GM18507 (cell line): ENCODE measurements around the gene YJU2.

Experiments used
- DNase-seq: peaks from one replicate; pipeline ENCODE4 v3.0.0; 2011; ENCODE audit warnings: low read depth; ENCODE audit not compliant: insufficient read length; ENCODE audit errors: extremely low spot score
- FAIRE-seq: peaks from 2 replicates; lab custom pipeline; 2011; peaks lifted over from hg19 to GRCh38; lab: Jason Lieb, UNC

Gene YJU2

DNA sequence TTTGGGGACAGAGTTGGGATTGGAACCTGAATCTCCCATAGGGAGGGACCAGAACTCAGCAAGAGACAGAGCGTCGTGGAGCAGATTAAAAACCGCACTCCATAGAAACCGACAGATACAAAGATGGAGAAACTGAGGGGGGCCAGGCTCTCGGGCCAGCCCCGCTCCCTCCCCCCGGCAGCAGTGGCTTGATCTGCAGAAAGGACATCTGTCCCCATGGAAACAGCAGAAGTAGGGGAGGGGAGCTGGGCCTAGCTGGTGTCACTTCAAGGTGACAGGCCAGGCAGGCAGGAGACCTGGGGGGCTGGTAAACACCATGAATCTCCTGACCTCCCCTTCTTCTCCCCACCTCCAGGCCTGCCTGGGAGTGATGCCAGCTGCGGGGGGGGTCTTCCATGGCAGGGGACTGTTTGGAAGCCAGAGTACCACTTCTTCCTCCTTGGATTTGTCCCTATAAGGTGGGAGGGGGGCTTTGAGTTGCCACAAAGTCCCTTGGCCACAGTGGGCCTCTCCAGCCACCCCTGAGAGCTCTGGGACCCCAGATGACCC lies 44.4 kb downstream of the YJU2 start:
- FAIRE-seq (no peak), DNase-seq (no peak)

DNA sequence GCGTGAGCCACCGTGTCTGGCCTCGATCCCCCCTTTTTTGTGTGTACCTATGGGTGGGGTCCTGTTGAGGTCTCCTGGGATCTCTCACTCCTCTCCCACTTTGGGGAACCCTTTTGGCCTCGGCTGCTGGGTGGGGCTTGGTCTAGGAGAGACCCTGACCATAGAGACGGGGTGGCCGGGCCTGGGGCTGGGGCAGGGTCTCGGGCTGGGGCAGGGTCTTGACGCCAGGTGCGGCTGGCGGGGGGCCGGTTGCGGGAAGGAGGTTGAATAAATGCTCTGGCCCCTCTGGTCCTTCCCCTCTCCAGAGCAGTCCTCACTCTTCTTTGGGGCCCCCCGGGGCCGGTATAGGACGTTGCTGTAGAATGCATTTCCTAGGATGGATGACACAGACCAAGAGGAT lies 45.6 kb downstream of the YJU2 start:
- DNase-seq (no peak), FAIRE-seq (no peak)

DNA sequence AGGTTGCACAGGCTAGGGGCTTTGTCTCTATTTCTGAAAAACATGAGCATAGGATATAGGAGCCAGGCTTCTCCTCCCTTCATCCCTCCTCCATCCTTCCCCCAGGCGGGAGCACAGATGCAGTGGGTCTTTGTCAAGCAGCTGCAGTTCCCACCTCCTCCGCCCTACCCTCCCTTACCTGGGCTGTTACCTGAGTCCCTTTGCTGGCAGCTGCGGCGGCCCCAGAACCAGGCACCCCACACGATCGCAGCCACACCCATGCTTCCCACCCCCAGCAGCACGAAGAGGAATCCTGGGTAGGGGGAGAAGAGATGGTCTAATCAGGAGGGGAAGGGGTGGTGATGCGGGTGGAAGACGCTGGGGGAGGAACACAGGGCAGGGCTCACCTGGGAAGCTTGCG lies 47.5 kb downstream of the YJU2 start:
- DNase-seq (no peak), FAIRE-seq (no peak)

DNA sequence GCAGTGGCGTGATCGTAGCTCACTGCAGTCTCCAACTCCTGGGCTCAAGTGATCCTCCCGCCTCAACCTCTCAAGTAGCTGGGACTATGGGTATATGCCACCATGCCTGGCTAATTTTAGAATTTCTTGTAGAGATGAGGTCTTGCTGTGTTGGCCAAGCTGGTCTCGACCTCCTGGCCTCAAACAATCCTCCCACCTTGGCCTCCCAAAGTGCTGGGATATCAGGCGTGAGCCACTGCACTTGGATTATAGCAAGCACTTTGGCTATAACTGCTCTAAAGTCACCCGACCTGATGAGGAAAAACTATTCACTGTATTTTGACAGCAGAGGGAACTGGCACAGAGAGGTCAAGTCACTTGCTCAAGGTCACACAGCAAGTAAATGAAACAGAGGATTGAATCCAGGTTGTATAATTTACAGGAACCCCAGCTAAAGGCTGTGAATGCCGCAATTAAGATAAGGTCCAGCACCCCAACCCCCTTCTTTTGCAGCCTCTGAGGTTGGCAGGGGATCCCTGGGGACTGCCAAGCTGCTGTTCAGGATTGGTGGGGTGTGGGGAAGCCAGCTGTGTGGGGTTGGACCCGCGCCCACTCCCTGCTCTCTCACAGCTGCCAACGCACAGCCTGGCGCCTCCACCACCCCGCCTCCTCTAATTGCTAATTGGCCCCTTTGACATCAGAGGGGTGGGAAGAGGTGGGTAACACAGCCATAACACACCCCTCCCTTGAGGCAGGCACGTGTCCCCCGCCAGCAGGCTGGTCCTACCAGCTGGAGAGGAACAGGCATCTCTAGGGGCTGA lies 49.3 kb downstream of the YJU2 start:
- FAIRE-seq (no peak), DNase-seq (no peak)

DNA sequence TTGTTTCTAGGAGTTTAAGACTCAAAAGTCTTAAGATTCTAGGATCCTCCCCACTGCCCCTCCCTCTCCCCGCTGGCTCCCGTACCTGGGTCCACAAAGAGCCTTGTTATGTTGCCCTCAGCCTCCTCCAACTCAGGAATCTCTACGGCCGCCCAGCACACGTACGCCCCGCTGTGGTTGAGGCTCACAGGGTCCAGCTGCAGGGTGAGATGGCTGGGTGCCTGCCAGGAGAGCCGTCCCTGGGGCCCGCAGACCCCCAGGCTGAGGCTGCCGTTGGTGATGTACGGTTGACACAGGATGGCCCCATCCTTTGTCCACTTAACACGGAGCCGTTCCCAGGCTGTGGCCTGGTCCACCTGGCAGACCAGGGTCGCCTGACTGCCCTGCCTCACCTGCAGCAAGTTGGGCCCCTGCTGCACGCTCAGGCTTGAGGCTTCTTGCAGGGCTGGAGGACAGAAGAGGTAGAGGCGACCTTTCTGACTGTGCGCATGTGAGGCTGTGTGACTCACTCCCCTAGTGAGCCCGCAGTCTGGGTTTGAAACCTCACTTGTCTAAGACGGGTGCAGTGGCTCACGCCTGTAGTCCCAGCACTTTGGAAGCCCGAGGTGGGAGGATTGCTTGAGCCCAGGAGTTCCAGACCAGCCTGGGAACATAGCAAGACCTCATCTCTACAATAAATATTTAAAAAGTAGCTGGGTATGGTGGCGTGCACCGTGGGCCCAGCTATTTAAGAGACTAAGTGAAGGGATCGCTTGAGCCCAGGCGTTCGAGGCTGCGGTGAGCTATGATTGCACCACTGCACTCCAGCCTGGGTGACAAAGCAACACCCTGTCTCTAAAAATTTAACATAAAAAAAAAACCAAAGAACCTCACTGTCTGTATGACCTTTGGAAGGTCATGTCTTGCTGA lies 51.3 kb downstream of the YJU2 start:
- no peak for FAIRE-seq
- DNase-seq: no peak

DNA sequence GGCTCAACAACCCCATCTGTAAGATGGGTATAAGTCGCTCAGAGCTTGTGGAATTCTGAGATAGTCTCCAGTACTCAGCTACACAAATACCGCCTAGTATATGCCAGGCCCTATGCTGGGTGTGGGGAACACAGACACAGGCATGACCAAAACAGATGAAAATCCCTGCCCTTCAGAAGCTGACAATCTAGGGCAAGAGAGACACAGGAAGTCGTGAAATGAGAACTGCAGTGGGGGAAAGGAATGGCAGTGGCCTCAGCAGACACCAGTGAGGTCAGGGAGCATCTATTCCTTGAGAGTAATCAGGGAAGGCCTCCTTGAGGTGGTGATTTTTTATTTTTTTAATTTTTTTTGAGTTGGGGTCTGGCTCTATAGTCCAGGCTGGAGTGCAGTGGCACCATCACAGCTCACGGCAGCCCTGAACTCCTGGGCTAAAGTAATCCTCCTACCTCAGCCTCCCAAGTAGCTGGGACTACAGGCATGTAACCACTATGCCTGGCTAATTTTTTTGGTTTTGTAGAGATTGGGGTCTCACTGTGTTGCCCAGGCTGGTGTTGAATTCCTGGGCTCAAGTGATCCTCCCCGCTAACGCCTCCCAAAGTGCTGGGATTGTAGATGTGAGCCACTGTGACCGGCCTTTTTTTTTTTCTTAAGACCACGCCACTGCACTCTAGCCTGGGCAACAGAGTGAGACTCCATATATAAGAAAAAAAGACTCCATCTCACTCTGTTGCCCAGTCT lies 52.1 kb downstream of the YJU2 start:
- DNase-seq: no peak
- no peak for FAIRE-seq

DNA sequence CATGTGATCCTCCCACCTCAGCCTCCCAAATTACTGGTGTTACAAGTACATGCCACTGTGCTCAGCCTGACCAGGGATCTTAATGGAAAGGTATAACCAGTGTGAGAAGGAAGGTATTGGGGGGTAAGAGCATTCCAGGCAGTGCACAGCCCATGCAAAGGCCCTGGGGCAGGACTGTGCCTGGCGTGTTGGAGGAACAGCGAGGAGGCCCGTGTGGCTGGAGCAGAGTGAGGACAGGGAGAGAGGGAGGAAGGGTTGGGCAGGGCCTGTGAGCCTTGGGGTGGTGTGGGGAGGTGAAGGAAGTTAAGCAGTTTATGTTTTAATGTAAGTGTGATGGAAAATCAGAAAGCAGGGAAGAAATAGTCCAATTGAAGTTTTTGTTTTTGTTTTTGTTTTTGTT lies 53.7 kb downstream of the YJU2 start:
- DNase-seq (no peak), FAIRE-seq (no peak)

DNA sequence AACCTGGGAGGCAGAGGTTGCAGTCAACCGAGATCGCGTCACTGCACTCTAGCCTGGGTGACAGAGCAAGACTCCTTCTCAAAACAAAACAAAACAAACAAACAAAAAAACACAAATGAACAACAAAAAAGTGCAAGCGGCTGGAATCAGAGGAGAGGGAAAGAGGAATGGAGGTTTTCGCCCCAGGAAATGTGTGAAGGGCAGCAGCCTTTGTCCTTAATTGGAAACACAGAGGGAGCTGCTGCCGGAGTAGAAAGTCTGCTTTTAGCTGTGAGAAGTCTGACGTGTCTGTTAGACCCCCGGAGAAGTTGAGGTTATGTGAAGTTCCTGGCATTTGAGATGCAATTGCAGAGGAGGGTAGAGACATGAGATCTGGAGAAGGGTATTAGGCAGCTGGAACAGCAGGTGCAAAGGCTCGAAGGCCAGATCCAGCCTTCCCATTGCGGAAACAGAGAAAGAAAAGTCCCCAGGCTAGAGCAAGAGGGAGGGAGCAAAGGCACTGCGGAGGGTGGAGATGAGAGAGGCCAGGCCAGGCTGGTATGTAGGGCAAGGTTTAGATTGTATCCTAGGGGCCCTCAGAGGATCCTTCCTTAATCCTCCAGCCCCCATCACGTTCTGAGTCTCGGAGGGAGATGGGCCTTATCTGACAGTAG lies 54.8 kb downstream of the YJU2 start:
- no peak for DNase-seq
- FAIRE-seq: no peak

DNA sequence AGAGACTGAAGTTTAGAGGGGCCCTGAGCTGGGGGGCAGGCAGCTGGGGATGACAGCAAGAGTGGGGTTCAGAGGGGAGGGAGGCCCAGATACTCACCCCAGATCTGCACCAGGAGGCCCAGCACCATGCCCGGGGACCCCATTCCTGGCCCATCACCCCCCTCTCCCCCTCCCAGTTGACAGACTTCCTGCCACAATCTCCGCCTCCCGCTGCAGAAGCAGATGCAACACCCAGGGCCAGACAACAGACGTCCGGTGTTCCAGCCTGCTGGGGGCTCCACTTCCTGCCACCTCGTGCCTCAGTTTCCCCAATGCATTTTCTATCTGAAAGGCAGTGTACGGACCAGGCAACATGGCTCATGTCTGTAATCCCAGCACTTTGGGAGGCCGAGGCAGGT lies 55.4 kb downstream of the YJU2 start, which contains the start of gene TMIGD2:
Gene TMIGD2 (minus strand): TSS at position 147 of the 398 bp plus-strand sequence. CDS start 4 bp downstream, at position 143.
- FAIRE-seq (no peak), DNase-seq (no peak)

DNA sequence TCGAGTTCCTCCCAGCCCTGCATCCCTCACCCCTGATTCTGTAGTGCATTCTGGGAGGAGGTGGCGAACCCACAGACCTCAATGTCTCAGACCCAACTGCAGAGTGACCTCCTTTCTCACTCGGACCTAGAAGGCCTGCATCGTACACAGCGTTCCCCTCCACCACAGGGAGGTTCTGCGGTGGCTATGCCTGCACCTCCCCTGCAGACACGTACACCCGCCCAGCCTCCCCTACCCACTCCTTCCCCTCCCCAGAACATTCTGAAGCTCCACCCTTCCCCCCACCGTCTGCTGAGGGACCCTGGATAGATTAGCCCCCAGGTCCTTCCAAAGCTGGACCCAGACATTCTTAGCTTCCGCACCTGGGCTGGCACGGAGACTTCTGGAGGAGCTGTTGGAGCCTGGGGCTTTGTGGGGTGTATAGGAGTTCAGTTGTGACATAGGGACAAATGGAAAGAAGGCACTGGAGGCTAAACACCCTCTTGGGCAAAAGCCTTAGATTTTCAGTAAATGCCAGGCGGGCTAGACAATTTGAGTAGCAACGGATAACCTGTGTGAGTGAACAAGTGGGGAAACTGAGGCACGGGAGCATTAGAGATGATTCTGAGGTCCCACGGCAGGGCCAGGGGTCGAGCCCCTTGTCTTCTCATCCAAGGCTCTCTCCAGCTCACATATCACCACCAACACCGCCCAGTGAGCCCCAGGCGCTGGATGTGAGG lies 57.1 kb downstream of the YJU2 start:
- DNase-seq (no peak), FAIRE-seq (no peak)

DNA sequence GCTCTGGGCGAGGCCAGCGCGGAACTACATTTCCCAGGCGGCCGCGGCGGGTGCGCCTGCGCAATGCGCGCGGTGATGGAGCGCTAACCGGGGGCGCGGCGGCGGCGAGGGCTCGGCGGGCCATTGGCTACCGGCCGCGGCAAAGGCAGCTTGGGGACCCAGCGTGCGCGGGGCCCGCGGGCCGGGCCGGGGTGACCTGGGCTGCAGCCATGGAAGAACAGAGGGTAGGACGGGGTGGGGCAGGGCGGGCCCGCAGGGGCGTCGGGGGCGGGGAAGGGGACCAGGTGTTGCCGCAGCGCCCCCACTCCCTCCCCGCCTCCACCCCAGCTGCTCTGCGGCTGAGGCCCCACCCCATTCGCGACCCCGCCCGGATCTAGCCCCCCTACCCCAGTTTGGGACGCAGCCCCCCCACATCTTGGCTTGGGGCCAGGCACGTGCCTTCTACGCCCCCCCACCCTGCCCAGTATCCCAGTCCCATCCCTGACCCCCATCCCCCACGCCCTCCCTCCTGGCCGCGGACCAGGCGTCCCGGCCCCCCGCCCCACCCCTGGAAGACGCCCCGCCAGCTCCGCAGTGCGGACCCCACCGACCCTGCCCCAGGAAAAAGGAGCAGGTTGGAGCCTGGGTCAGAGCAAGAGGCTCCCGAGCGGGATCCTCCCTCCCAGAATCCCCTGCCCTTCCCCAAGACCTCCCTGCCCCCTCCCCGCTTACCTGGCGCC lies 57.8 kb downstream of the YJU2 start, which contains the start of gene FSD1:
Gene FSD1 (plus strand): TSS at position 61 of the 719 bp plus-strand sequence. CDS start 149 bp downstream, at position 210.
- FAIRE-seq (peak; percentile 5), DNase-seq (peak; percentile 91)

DNA sequence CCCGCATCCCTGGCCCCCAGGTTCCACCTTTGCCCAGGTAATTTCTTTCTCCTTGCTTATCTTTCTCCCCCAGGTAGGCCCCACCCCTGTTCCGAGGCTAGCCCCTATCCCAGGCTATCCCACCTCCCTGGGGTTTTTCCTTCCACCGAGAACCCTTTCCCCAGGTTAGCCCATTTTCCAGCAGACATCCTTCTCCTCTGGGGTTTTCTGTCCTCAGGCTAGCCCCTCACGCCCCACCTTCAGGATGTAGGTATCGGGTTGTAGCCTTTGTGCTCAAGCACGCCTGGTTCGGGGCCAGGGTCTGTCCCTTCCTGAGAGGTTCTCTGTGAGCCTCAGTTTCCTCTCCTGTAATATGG lies 58.4 kb downstream of the YJU2 start:
- no peak for DNase-seq
- FAIRE-seq: no peak

DNA sequence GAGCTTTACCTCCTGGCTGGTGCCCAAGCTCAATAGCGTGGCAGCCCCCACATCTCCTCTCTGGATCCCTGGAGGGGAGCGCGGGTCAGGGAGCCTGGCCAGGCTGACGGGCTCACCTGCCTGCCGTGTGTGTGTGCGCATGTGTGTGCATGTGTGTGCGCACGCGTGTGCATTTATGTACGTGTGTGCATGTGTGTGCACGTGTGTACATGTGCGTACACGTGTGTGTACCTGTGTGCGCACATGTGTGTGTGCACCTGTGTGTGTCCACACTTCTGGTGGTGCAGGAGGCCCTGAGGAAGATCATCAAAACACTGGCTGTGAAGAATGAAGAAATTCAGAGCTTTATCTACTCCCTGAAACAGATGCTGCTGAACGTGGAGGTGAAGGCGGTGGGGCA lies 58.8 kb downstream of the YJU2 start:
- FAIRE-seq (no peak), DNase-seq (no peak)

DNA sequence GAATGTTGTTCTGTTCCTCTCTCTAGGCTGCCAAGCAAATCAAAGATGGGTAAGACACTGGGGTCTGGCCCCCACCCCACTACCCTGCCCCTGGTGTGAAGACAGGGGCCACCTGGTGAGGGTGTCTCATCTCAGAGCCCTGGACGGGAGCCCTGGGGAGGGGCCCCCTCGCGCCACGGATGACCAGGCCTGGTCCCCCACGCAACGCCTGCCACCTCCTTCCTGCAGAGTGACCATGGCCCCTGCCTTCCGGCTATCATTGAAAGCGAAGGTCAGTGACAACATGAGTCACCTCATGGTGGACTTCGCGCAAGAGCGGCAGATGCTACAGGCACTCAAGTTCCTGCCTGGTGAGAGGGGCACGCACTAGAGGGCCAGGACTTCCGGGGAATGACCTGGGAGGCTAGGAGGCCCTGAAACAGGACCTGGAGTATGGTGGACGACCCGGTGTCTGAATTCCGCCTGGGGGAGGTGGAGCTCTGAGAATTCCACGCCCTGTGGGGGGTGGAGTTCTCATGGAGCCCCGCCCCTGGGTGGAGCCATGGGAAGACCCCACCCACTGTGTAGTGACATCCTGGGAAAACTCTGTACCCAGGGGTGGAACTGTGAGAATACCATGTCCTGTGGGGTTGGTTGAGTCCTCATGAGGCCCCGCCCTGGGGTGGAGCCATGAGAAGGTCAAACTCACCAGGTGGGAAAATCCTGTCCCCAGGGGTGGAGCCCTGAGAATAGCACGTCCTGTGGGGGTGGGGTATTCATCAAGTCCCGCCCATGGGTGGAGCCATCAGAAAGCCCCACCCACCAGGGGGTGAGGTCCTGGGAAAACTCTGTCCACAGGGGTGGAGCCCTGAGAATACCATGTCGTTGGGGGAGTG lies 63.6 kb downstream of the YJU2 start:
- no peak for FAIRE-seq
- no peak for DNase-seq

DNA sequence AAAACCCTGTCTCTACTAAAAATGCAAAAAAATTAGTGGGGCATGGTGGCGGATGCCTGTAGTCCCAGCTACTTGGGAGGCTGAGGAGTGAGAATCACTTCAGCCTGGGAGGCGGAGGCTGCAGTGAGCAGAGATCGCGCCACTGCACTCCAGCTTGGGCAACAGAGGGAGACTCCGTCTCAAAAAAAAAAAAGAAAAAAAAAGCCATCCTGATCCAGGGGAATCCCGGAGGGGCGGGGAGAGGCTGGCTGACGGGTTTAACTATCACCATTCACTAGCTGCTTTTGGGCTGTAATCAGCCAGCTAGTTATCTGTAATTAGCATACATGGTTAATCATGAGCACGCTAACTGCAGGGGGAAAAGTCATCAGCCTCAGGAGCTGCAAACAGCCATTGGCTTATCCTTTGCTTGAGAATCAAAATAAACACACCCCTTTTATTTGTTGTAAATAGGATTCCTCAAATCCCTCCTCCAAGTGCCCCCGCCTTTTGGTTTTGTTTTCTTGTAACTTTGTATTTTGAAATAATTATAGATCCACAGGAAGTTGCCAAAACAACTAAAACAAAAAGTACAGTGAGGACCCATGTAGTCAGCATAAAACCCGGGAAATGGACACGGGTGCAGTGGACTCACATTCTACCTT lies 67.1 kb downstream of the YJU2 start:
- no peak for FAIRE-seq
- DNase-seq: no peak

DNA sequence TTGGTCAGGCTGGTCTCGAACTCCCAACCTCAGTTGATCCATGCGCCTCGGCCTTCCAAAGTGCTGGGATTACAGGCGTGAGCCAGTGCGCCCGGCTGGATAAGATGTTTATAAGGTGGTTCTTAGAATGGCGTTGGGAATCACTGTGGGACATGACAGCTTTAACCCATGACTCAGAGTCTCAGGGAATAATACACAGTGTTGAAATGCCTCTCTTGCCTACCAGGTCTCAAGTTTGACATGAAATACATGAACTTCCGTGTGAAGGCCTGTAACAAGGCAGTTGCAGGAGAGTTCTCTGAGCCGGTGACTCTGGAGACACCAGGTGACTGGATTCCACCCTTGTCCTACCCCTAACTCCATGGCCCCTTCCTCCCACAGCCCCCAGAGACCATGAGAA lies 70.1 kb downstream of the YJU2 start:
- FAIRE-seq (no peak), DNase-seq (no peak)

DNA sequence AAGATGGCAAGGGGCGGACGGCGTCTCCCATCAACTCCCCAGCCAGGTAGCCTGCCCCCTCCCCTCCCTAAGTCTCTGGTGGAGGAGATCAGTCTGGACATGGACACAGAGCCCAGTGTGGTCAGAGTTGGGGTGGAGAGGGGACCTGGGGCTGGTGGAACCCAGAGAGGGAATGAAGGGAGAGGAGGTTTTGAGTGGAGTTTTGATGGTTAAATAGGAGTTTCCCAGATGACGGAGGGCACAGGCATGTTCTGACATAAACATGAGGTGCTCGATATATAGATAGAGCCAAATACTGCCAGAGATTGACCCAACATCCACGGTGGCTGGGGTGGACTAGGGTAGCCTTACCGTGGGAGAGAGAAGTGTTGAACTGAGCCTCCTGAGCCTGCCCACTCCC lies 71.6 kb downstream of the YJU2 start:
- DNase-seq: no peak
- no peak for FAIRE-seq
